WTC11 (cell line): Measurements from ENCODE around the gene ATP5F1D. TPM values are rescaled to one million over a fixed set of nuclear protein-coding genes. Genes with fewer than 3 reads are reported as not detected.

Source experiments
- ATAC-seq: fragments of 200-7000 bp; cut with Tn5 transposase; 2 replicates; pipeline ENCODE4 v1.10.0; 2021; ENCODE audit warnings: mild to moderate bottlenecking, moderate library complexity
- CTCF ChIA-PET: fragments of 300-600 bp; sonication (Branson Sonifier 250); formaldehyde crosslinking; loops from one replicate; lab custom pipeline; 2021; ENCODE audit warnings: antibody characterized with exemption; lab: Charles Lee
- POLR2A ChIA-PET: fragments of 350-600 bp; sonication (Branson Sonifier 250); formaldehyde crosslinking; loops from one replicate; lab custom pipeline; 2021; ENCODE audit warnings: antibody characterized with exemption; lab: Charles Lee
- DNase-seq: peaks from one replicate; pipeline ENCODE4 v3.0.0; 2021; ENCODE audit warnings: low spot score
- H3K27ac Mint-ChIP-seq: 2 replicates; pipeline ENCODE4 v1.8.0; 2021; ENCODE audit warnings: mixed read lengths
- H3K27me3 Mint-ChIP-seq: 2 replicates; pipeline ENCODE4 v1.8.0; 2021; ENCODE audit warnings: low read depth, mild to moderate bottlenecking, moderate library complexity, mixed read lengths
- H3K36me3 Mint-ChIP-seq: 2 replicates; pipeline ENCODE4 v1.8.0; 2021; ENCODE audit warnings: mixed read lengths
- H3K4me1 Mint-ChIP-seq: 2 replicates; pipeline ENCODE4 v1.8.0; 2022; ENCODE audit warnings: mixed read lengths
- H3K4me3 Mint-ChIP-seq: 2 replicates; pipeline ENCODE4 v1.8.0; 2021; ENCODE audit warnings: mild to moderate bottlenecking, moderate library complexity, mixed read lengths
- H3K9me3 Mint-ChIP-seq: 2 replicates; pipeline ENCODE4 v1.8.0; 2021; ENCODE audit warnings: mixed read lengths
- CREB1 ChIP-seq: sonication (generic); formaldehyde crosslinking; IDR thresholded peaks from 2 replicates; pipeline ENCODE4 v1.8.0; 2023; ENCODE audit warnings: mild to moderate bottlenecking, missing genetic modification reagents
- ERG ChIP-seq: fragments of 250-450 bp; sonication (Bioruptor Pico); IDR thresholded peaks from 2 replicates; pipeline ENCODE4 v1.8.0; 2021; ENCODE audit warnings: mild to moderate bottlenecking
- ESRRA ChIP-seq: sonication (generic); formaldehyde crosslinking; IDR thresholded peaks from 2 replicates; pipeline ENCODE4 v1.8.1; 2022; ENCODE audit warnings: mild to moderate bottlenecking, missing genetic modification reagents, borderline replicate concordance
- ETV6 ChIP-seq: sonication (generic); formaldehyde crosslinking; IDR thresholded peaks from 2 replicates; pipeline ENCODE4 v1.8.1; 2022; ENCODE audit warnings: mild to moderate bottlenecking, missing genetic modification reagents
- FOXJ3 ChIP-seq: sonication (generic); formaldehyde crosslinking; IDR thresholded peaks from 2 replicates; pipeline ENCODE4 v1.9.0; 2021; ENCODE audit warnings: missing genetic modification reagents, mild to moderate bottlenecking, borderline replicate concordance
- FOXK1 ChIP-seq: sonication (generic); formaldehyde crosslinking; IDR thresholded peaks from 2 replicates; pipeline ENCODE4 v1.8.0; 2022; ENCODE audit warnings: mild to moderate bottlenecking, moderate library complexity, missing genetic modification reagents
- GABPB1 ChIP-seq: sonication (generic); formaldehyde crosslinking; IDR thresholded peaks from 2 replicates; pipeline ENCODE4 v1.8.1; 2023; ENCODE audit warnings: mild to moderate bottlenecking, missing genetic modification reagents
- GTF2I ChIP-seq: fragments of 250-450 bp; sonication (Bioruptor Pico); conservative IDR thresholded peaks from 2 replicates; pipeline ENCODE4 v1.4.0; 2021; ENCODE audit warnings: mild to moderate bottlenecking
- HMGXB4 ChIP-seq: sonication (generic); formaldehyde crosslinking; IDR thresholded peaks from 2 replicates; pipeline ENCODE4 v1.8.1; 2023; ENCODE audit warnings: mild to moderate bottlenecking, moderate library complexity, missing genetic modification reagents
- MXD4 ChIP-seq: fragments of 250-450 bp; sonication (Bioruptor Pico); IDR thresholded peaks from 2 replicates; pipeline ENCODE4 v1.8.0; 2021; ENCODE audit warnings: mild to moderate bottlenecking, moderate library complexity, borderline replicate concordance
- NFATC4 ChIP-seq: fragments of 250-450 bp; sonication (Bioruptor Pico); IDR thresholded peaks from 2 replicates; pipeline ENCODE4 v1.9.0; 2021; ENCODE audit warnings: mild to moderate bottlenecking
- NFYB ChIP-seq: sonication (generic); formaldehyde crosslinking; conservative IDR thresholded peaks from 2 replicates; pipeline ENCODE4 v1.8.0; 2022; ENCODE audit warnings: low read depth, missing genetic modification reagents
- PREB ChIP-seq: sonication (generic); formaldehyde crosslinking; IDR thresholded peaks from 2 replicates; pipeline ENCODE4 v1.8.1; 2022; ENCODE audit warnings: mild to moderate bottlenecking, missing genetic modification reagents, moderate library complexity, borderline replicate concordance
- PRRX2 ChIP-seq: fragments of 250-450 bp; sonication (Bioruptor Pico); IDR thresholded peaks from 2 replicates; pipeline ENCODE4 v1.8.0; 2021; ENCODE audit warnings: mild to moderate bottlenecking
- RORB ChIP-seq: fragments of 250-450 bp; sonication (Bioruptor Pico); IDR thresholded peaks from 2 replicates; pipeline ENCODE4 v1.9.0; 2021; ENCODE audit warnings: mild to moderate bottlenecking
- SP1 ChIP-seq: sonication (generic); formaldehyde crosslinking; conservative IDR thresholded peaks from 2 replicates; pipeline ENCODE4 v1.8.1; 2022; ENCODE audit warnings: missing genetic modification reagents
- ZBTB21 ChIP-seq: sonication (generic); formaldehyde crosslinking; IDR thresholded peaks from 2 replicates; pipeline ENCODE4 v1.8.1; 2023; ENCODE audit warnings: mild to moderate bottlenecking, missing genetic modification reagents, borderline replicate concordance
- ZNF232 ChIP-seq: sonication (generic); formaldehyde crosslinking; IDR thresholded peaks from 2 replicates; pipeline ENCODE4 v1.8.0; 2022; ENCODE audit warnings: mild to moderate bottlenecking, missing genetic modification reagents
- ZNF281 ChIP-seq: sonication (generic); formaldehyde crosslinking; IDR thresholded peaks from 2 replicates; pipeline ENCODE4 v1.8.0; 2023; ENCODE audit warnings: mild to moderate bottlenecking, missing genetic modification reagents
- total RNA-seq: library from RNA; stranded (reverse); gene quantifications from 3 replicates; pipeline ENCODE4 v1.2.3, GENCODE V29; 2021
- TF ChIP-seq, protein P1 (sequence below): sonication (generic); formaldehyde crosslinking; IDR thresholded peaks from 2 replicates; pipeline ENCODE4 v1.8.0; 2022; ENCODE audit warnings: mild to moderate bottlenecking, missing genetic modification reagents
- TF ChIP-seq, protein P2 (sequence below): sonication (generic); formaldehyde crosslinking; IDR thresholded peaks from 2 replicates; pipeline ENCODE4 v1.8.1; 2023; ENCODE audit warnings: mild to moderate bottlenecking, missing genetic modification reagents, moderate library complexity
- TF ChIP-seq, protein P3 (sequence below): sonication (generic); formaldehyde crosslinking; IDR thresholded peaks from 2 replicates; pipeline ENCODE4 v1.8.0; 2023; ENCODE audit warnings: missing genetic modification reagents, mild to moderate bottlenecking, borderline replicate concordance

ATP5F1D gene
- total RNA-seq, 1 experiment from 2014 or later, result 277 TPM

GRCh38 chr19:1275260-1275975 lies 33.9 kb downstream of the ATP5F1D start, which contains the start of gene FAM174C:
TSS of gene FAM174C (plus strand) at chr19:1275530. CDS start at chr19:1275550, 20 bp downstream.
- H3K9me3 Mint-ChIP-seq, result no peaks in the 10 kb centered on the region
- DNase-seq, result peak; percentile 95
- peak within 1 kb of the TSS; percentile 95 for H3K27ac Mint-ChIP-seq
- peak; percentile 68 for ATAC-seq
- H3K4me3 Mint-ChIP-seq, result peak within 1 kb of the TSS; percentile 71
- H3K36me3 Mint-ChIP-seq, result peaks cover 40% of the 10 kb centered on the region
- ChIA-PET POLR2A (interaction anchor here (1.0 kb wide), 4 partner anchors 9 to 139 kb away, joined by 3 to 7 read pairs (median 4); no protein-coding TSS in a partner anchor), CTCF (interaction anchor here (0.6 to 1.5 kb wide), 7 partner anchors 9 to 1022 kb away, joined by 3 to 27 read pairs (median 3); no protein-coding TSS in a partner anchor)
- no peaks in the 10 kb centered on the region for H3K27me3 Mint-ChIP-seq
- peaks cover 34% of the 10 kb centered on the region for H3K4me1 Mint-ChIP-seq
- TF ChIP-seq ERG (CRISPR knock-in tag) (peak; percentile 8; the same call in 1 of the 2 replicates), ETV6 (CRISPR knock-in tag) (no peak), SP1 (CRISPR knock-in tag) (peak; percentile 91), ZNF232 (no peak), MXD4 (CRISPR knock-in tag) (no peak), HMGXB4 (CRISPR knock-in tag) (peak; percentile 72), NFATC4 (CRISPR knock-in tag) (peak; percentile 55; the same call in 1 of the 2 replicates), PREB (CRISPR knock-in tag) (no peak), GABPB1 (CRISPR knock-in tag) (0 out of 2 replicates have a peak, but pooled peaks have one; percentile 33), PRRX2 (peak; percentile 87), FOXK1 (CRISPR knock-in tag) (peak; percentile 65; the same call in 1 of the 2 replicates), ZNF281 (0 out of 2 replicates have a peak, but pooled peaks have one; percentile 53), GTF2I (CRISPR knock-in tag) (no peak), RORB (CRISPR knock-in tag) (no peak), ESRRA (CRISPR knock-in tag) (peak; percentile 27; the same call in 1 of the 2 replicates), NFYB (peak; percentile 71), ZBTB21 (CRISPR knock-in tag) (peak; percentile 82; the same call in 1 of the 2 replicates), CREB1 (peak; percentile 9; the same call in 1 of the 2 replicates), FOXJ3 (CRISPR knock-in tag) (no peak)
- TF ChIP-seq, protein P1, sequence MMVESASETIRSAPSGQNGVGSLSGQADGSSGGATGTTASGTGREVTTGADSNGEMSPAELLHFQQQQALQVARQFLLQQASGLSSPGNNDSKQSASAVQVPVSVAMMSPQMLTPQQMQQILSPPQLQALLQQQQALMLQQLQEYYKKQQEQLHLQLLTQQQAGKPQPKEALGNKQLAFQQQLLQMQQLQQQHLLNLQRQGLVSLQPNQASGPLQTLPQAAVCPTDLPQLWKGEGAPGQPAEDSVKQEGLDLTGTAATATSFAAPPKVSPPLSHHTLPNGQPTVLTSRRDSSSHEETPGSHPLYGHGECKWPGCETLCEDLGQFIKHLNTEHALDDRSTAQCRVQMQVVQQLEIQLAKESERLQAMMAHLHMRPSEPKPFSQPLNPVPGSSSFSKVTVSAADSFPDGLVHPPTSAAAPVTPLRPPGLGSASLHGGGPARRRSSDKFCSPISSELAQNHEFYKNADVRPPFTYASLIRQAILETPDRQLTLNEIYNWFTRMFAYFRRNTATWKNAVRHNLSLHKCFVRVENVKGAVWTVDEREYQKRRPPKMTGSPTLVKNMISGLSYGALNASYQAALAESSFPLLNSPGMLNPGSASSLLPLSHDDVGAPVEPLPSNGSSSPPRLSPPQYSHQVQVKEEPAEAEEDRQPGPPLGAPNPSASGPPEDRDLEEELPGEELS (CRISPR knock-in tag), result peak; percentile 84; the same call in 1 of the 2 replicates
- TF ChIP-seq, protein P2, sequence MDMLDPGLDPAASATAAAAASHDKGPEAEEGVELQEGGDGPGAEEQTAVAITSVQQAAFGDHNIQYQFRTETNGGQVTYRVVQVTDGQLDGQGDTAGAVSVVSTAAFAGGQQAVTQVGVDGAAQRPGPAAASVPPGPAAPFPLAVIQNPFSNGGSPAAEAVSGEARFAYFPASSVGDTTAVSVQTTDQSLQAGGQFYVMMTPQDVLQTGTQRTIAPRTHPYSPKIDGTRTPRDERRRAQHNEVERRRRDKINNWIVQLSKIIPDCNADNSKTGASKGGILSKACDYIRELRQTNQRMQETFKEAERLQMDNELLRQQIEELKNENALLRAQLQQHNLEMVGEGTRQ, result peak; percentile 100
- TF ChIP-seq, protein P3, sequence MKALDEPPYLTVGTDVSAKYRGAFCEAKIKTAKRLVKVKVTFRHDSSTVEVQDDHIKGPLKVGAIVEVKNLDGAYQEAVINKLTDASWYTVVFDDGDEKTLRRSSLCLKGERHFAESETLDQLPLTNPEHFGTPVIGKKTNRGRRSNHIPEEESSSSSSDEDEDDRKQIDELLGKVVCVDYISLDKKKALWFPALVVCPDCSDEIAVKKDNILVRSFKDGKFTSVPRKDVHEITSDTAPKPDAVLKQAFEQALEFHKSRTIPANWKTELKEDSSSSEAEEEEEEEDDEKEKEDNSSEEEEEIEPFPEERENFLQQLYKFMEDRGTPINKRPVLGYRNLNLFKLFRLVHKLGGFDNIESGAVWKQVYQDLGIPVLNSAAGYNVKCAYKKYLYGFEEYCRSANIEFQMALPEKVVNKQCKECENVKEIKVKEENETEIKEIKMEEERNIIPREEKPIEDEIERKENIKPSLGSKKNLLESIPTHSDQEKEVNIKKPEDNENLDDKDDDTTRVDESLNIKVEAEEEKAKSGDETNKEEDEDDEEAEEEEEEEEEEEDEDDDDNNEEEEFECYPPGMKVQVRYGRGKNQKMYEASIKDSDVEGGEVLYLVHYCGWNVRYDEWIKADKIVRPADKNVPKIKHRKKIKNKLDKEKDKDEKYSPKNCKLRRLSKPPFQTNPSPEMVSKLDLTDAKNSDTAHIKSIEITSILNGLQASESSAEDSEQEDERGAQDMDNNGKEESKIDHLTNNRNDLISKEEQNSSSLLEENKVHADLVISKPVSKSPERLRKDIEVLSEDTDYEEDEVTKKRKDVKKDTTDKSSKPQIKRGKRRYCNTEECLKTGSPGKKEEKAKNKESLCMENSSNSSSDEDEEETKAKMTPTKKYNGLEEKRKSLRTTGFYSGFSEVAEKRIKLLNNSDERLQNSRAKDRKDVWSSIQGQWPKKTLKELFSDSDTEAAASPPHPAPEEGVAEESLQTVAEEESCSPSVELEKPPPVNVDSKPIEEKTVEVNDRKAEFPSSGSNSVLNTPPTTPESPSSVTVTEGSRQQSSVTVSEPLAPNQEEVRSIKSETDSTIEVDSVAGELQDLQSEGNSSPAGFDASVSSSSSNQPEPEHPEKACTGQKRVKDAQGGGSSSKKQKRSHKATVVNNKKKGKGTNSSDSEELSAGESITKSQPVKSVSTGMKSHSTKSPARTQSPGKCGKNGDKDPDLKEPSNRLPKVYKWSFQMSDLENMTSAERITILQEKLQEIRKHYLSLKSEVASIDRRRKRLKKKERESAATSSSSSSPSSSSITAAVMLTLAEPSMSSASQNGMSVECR (CRISPR knock-in tag), result peak; percentile 47; the same call in 1 of the 2 replicates
